Measurements from ENCODE around the gene ERC2. TPM values are rescaled to one million over a fixed set of nuclear protein-coding genes. Genes with fewer than 3 reads are reported as not detected.

Gene ERC2
- total RNA-seq, 1 donor from 2014 or later: 0.35 TPM

- TF ChIP-seq CTCF (IDR thresholded peaks at IDR 0.05): no peak
- Mint-ChIP-seq H3K4me3 (ENCODE audit: unreplicated experiment) (no peak overlapping the region), H3K27ac (ENCODE audit: unreplicated experiment) (no peak overlapping the region), H3K4me1 (ENCODE audit: unreplicated experiment) (peaks cover 4% of the 10 kb centered on the region), H3K36me3 (ENCODE audit: unreplicated experiment) (no peaks in the 10 kb centered on the region), H3K27me3 (ENCODE audit: unreplicated experiment) (peaks cover 2% of the 10 kb centered on the region), H3K9me3 (ENCODE audit: unreplicated experiment) (no peaks in the 10 kb centered on the region)
- DNase-seq (ENCODE audit: extremely low spot score, unreplicated experiment): no peak
Measured at GRCh38 chr3:55494976-55495375, 973.3 kb downstream of the ERC2 start.

GRCh38 chr3:55492976-55493375 is 975.3 kb downstream of the ERC2 start:
- H3K9me3 Mint-ChIP-seq (ENCODE audit: unreplicated experiment): no peaks in the 10 kb centered on the region
- no peaks in the 10 kb centered on the region for H3K36me3 Mint-ChIP-seq (ENCODE audit: unreplicated experiment)
- H3K27ac Mint-ChIP-seq (ENCODE audit: unreplicated experiment): no peak overlapping the region
- TF ChIP-seq CTCF (IDR thresholded peaks at IDR 0.05): no peak
- H3K4me3 Mint-ChIP-seq (ENCODE audit: unreplicated experiment): no peak overlapping the region
- H3K27me3 Mint-ChIP-seq (ENCODE audit: unreplicated experiment): peaks cover 2% of the 10 kb centered on the region
- peaks cover 16% of the 10 kb centered on the region for H3K4me1 Mint-ChIP-seq (ENCODE audit: unreplicated experiment)
- DNase-seq (ENCODE audit: extremely low spot score, unreplicated experiment): no peak

GRCh38 chr3:55491296-55491816 is 976.9 kb downstream of the ERC2 start:
- H3K27ac Mint-ChIP-seq (ENCODE audit: unreplicated experiment): no peak overlapping the region
- no peaks in the 10 kb centered on the region for H3K36me3 Mint-ChIP-seq (ENCODE audit: unreplicated experiment)
- peaks cover 2% of the 10 kb centered on the region for H3K27me3 Mint-ChIP-seq (ENCODE audit: unreplicated experiment)
- H3K4me3 Mint-ChIP-seq (ENCODE audit: unreplicated experiment): no peak overlapping the region
- H3K9me3 Mint-ChIP-seq (ENCODE audit: unreplicated experiment): no peaks in the 10 kb centered on the region
- peaks cover 16% of the 10 kb centered on the region for H3K4me1 Mint-ChIP-seq (ENCODE audit: unreplicated experiment)
- TF ChIP-seq CTCF (IDR thresholded peaks at IDR 0.05): no peak
- no peak for DNase-seq (ENCODE audit: extremely low spot score, unreplicated experiment)

GRCh38 chr3:55490276-55490913 is 977.9 kb downstream of the ERC2 start:
- DNase-seq (ENCODE audit: extremely low spot score, unreplicated experiment): no peak
- Mint-ChIP-seq H3K27me3 (ENCODE audit: unreplicated experiment) (peaks cover 2% of the 10 kb centered on the region), H3K36me3 (ENCODE audit: unreplicated experiment) (no peaks in the 10 kb centered on the region), H3K4me3 (ENCODE audit: unreplicated experiment) (no peak overlapping the region), H3K9me3 (ENCODE audit: unreplicated experiment) (no peaks in the 10 kb centered on the region), H3K27ac (ENCODE audit: unreplicated experiment) (no peak overlapping the region), H3K4me1 (ENCODE audit: unreplicated experiment) (peaks cover 23% of the 10 kb centered on the region)
- no peak for TF ChIP-seq CTCF (IDR thresholded peaks at IDR 0.05)

- Mint-ChIP-seq H3K4me3 (ENCODE audit: unreplicated experiment) (peak overlapping the region; percentile 26), H3K27ac (ENCODE audit: unreplicated experiment) (no peak overlapping the region), H3K4me1 (ENCODE audit: unreplicated experiment) (peaks cover 27% of the 10 kb centered on the region), H3K27me3 (ENCODE audit: unreplicated experiment) (peaks cover 2% of the 10 kb centered on the region), H3K9me3 (ENCODE audit: unreplicated experiment) (no peaks in the 10 kb centered on the region), H3K36me3 (ENCODE audit: unreplicated experiment) (no peaks in the 10 kb centered on the region)
- TF ChIP-seq CTCF (IDR thresholded peaks at IDR 0.05): no peak
- DNase-seq (ENCODE audit: extremely low spot score, unreplicated experiment): no peak
Measured at GRCh38 chr3:55489798-55490132, 978.5 kb downstream of the ERC2 start.
